Right ventricle myocardium superior (tissue), 1 donor: ENCODE measurements around the gene OPRM1. TPM values are rescaled to one million over a fixed set of nuclear protein-coding genes. Genes with fewer than 3 reads are reported as not detected.
A peak's percentile ranks its signal among the peaks of the same experiment; 100 is the strongest.
"Not testable (repeated sequence)": the region's sequence is repeated elsewhere in the genome, so short reads cannot be mapped to it uniquely, and the experiment has no call there.

Source experiments
- ATAC-seq: fragments of 200-7000 bp; cut with Tn5 transposase; one replicate; pipeline ENCODE4 v1.9.1; 2020; ENCODE audit warnings: mild to moderate bottlenecking; ENCODE audit not compliant: poor library complexity
- DNase-seq: peaks from one replicate; pipeline ENCODE4 v3.0.0-alpha.2; 2020
- intact Hi-C: fragments of 100-400 bp; cut with DNase I; formaldehyde crosslinking; loops from one replicate; pipeline ENCODE4 v1.11.2; 2022
- total RNA-seq: library from RNA; stranded (reverse); fragmentation: NEBNext Ultra II Directional; extraction: Animal tissue kit (Norgen Biotek cat#: 25700); gene quantifications from one replicate; pipeline ENCODE4 v1.2.1, GENCODE V29; 2021
- donor health status: DM: no; HTN: yes; CAD: no; lungs with severe emphysema.

The OPRM1 gene
- total RNA-seq, 1 donor from 2014 or later, result not detected

- intact Hi-C loops, result no loop called here
- DNase-seq, result no peak
- no peak for ATAC-seq
Observed at GRCh38 chr6:154179434-154179833, 140.4 kb downstream of the OPRM1 start.

- DNase-seq, result no peak
- intact Hi-C loops, result no loop called here
- ATAC-seq, result no peak
Observed at GRCh38 chr6:154187203-154187602, 148.2 kb downstream of the OPRM1 start.

DNA sequence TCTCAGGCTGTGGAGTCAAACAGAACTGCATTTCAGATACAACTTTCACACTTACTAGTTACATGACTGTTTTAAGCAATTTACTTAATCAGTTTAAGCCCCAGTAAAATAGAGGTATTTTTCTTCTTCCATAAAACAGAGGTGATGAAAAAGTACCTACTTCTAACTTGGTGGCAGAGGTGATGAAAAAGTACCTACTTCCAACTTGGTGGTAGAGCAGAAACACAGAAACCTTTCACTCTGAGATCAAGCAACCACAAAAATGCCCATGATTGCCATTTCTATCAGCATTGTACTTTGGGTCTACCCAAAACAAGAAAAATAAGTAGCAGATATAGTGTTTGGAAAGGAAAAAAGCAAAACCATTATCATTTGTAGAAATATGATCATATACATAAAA is 148.7 kb downstream of the OPRM1 start:
- intact Hi-C loops, result no loop called here
- no peak for DNase-seq

DNA sequence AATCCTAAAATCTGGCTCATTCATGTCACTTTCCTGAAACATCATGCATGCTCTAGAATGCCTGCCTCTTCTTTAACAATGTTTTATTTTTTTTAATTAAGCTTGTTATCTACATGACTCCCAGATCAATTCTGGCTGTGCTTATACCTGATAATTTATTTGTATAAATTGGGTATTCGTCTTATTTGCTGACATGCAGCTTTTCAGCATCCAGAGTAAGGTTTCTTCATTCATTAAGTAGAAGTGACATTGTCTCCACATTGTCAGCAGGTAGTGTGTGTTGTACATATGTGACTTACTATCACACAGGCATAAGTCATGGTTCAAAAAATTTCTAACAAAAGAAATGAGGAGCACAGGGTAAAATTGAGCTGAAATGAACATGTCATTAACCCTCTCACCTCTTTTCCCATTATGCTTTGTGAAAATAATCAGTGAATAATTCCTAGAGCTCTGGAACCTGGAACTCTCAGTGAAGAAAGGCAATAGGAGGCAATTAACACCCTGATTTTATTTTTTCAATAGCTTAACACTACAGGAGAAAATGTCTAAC is 157.4 kb downstream of the OPRM1 start:
- intact Hi-C loops, result no loop called here
- DNase-seq (no peak), ATAC-seq (no peak)

More for the DNA sequence above, 148.7 kb downstream of the OPRM1 start:
- no peak for ATAC-seq

DNA sequence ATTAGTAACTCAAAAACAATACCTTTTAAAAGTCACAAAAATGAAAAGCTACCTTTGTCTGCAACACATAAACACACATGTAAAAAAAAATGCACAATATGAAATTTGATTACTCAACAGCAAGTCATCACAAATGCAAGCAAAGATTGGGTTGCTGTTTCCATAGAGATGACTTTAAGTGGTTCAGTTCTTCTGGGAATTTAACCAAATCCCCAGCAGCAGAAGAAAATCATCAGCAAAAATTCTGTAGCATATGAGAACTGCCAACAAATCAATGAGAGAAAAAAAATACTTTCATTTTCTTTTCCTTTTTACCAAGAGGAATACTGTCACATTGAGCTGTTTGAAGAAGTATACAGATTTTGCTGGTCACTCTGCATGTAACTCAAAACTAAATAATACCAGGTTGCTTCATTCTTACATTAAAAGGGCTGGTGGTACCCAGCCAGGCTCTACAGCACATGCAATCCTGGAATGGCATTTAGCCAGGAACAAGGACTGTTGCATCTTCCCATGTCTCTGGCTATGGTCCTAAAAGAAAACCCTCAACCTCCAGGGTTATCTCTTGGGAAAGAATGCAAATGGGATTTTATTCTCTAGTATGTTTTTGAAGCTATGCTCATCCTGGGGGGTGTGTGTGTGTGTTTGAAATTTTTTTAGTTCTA is 158.3 kb downstream of the OPRM1 start:
- no peak for DNase-seq
- intact Hi-C loops, result no loop called here
- no peak for ATAC-seq

DNA sequence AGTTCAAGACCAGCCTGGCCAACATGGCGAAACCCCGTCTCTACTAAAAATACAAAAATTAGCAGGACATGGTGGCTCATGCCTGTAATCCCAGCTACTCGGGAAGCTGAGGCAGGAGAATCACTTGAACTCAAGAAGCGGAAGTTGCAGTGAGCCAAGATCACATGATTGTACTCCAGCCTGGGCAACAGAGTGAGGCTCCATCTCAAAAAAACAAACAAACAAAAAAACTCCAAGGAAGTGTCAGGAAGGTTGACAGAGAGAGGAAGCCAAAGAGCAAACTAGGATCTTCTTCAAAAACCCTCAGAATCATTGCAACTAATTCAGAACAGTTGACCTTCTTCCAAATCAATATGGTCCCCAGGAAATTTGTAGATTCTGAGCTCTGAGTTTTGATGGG is 162.6 kb downstream of the OPRM1 start:
- DNase-seq, intact Hi-C loops: not testable (repeated sequence)
- peak; percentile 62 for ATAC-seq

GRCh38 chr6:154202339-154202738 is 163.3 kb downstream of the OPRM1 start:
- peak; percentile 72 for ATAC-seq
- intact Hi-C loops, result no loop called here
- no peak for DNase-seq

DNA sequence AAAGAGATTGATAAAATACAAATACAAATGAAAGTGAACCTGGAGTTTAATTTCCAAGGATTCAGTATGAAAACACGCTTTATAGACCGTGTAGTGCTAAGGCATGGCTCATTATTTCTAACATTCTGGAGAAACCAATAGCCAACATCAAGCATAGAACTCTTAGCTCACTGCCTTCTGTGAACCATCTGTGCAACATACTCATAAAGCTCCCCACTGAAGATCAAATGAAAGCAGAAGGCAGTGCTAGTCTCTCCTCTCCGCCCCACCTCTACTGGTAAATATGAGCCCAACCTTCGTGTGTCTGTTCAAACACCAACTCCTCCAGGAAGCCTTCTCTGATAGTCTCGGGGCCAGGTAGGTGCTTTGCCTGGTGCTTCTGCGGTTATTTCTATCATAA is 163.9 kb downstream of the OPRM1 start:
- ATAC-seq, result no peak
- DNase-seq, result no peak
- intact Hi-C loops, result no loop called here

- DNase-seq (no peak), ATAC-seq (no peak)
- intact Hi-C loops, result no loop called here
Observed at GRCh38 chr6:154206141-154206540, 167.1 kb downstream of the OPRM1 start.

- intact Hi-C loops, result no loop called here
Observed at GRCh38 chr6:154206996-154207395, 168.0 kb downstream of the OPRM1 start.

GRCh38 chr6:154209555-154209954 is 170.5 kb downstream of the OPRM1 start:
- ATAC-seq, result no peak
- intact Hi-C loops, result no loop called here
- DNase-seq, result no peak

More at GRCh38 chr6:154206996-154207395, 168.0 kb downstream of the OPRM1 start:
- ATAC-seq (no peak), DNase-seq (no peak)

GRCh38 chr6:154210678-154211077 is 171.6 kb downstream of the OPRM1 start:
- intact Hi-C loops, result no loop called here
- no peak for DNase-seq
- no peak for ATAC-seq

DNA sequence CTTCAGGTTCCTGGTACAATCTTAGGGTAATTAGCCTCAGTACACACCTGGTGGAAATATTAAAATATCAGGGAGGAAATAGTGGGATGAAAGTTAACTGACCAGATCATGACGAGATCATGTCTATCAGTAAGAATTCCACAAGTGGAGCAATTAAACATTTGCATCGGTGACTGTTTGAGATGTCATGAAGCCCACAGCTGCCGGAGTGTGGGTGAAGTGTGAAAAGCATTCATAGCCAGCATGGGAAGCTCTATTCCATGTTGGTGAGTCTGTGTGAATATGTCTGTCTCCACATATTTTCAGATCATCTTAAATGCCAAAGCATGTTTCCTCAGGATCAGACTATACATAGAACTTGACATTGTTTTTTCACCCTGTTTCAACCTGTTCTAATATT is 174.7 kb downstream of the OPRM1 start:
- no peak for DNase-seq
- ATAC-seq, result no peak
- intact Hi-C loops, result no loop called here

GRCh38 chr6:154218301-154218700 is 179.3 kb downstream of the OPRM1 start:
- intact Hi-C loops, result no loop called here
- ATAC-seq, result peak; percentile 29

GRCh38 chr6:154218787-154219186 is 179.7 kb downstream of the OPRM1 start:
- ATAC-seq, result no peak
- intact Hi-C loops, result no loop called here
- no peak for DNase-seq

More at GRCh38 chr6:154218301-154218700, 179.3 kb downstream of the OPRM1 start:
- no peak for DNase-seq

GRCh38 chr6:154219250-154219649 is 180.2 kb downstream of the OPRM1 start:
- ATAC-seq (no peak), DNase-seq (no peak)
- intact Hi-C loops, result no loop called here

DNA sequence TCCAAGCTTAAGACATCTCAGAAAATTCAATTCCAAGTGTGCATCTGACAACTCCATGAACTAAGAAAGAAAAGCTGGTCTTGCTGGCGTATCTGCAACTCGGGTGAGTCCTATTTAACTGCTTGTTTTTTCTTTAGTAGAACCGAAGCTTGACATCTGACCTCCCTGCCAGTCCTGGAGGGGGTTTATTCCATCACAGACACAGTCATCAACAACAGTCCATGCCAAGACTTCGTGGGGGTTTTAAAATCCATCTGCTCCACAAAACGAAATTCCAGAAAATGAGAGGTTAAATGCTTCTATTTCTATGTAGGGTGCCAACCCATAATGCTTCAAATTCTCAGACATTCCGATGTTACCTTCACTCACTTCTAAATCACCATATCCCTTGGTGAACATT is 183.7 kb downstream of the OPRM1 start:
- DNase-seq (no peak), ATAC-seq (no peak)
- intact Hi-C loops, result no loop called here

- intact Hi-C loops, result no loop called here
- no peak for ATAC-seq
- no peak for DNase-seq
Observed at GRCh38 chr6:154223296-154223695, 184.3 kb downstream of the OPRM1 start.

DNA sequence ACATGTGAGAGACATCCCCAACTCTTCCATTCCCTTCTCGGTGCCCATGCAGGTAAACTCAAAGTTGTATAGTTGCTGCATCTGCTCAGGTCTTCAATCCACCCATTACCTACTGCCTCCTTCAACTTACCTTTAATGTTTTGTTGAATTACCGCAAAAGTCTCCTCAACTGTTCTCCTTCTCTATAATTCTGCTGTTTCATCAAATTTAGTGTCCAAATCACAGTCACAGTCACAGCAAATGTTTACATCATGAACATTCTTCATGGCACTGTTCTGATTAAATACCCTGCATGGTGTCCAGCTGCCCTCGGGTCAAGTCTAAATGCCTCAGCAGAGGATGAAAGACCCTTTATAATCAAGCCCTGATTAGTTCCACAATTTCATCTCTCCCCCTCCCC is 187.4 kb downstream of the OPRM1 start:
- DNase-seq, result no peak
- intact Hi-C loops, result no loop called here
- no peak for ATAC-seq

DNA sequence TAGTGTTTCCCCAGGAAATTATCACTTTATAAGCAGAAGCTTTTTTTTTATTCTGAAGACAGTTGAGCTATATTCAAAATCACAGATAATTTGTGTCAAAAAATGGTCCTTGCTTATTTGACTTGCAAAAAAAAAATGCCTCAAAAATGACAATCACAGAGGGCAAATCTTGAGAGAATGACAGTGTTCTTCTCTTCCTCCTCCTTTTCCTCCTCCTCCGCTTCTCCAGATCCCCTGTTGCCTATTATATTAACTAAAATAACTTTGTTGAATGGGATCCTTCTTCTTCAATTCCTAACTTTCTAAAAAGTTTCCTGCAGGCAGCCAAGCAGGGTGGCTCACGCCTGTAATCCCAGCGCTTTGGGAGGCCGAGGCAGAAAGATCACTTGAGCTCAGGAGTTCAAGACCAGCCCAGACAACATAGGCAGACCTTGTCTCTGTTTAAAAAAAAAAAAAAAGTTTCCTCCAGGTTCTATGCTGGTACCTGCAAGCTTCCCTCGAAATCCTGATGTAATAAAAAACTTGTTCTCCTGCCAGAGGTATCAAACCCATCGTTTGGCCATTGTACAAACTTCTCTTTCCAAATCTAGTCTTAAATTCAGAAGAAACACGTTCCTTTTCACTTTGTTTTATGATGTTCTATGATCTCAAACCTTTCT is 189.0 kb downstream of the OPRM1 start:
- intact Hi-C loops, result no loop called here
- no peak for DNase-seq
- ATAC-seq, result no peak
